Measurements from ENCODE around the gene PHF5A.

PHF5A gene

GRCh38 chr22:41448189-41448808, 20.2 kb downstream of the PHF5A start:
- in situ Hi-C loops (cut with MboI; ENCODE audit: low pct_unique_long_range_greater_than_20kb, low sequenced_read_pairs, unreplicated experiment): no loop called here
- TF ChIP-seq CTCF (IDR thresholded peaks at IDR 0.05; ENCODE audit: extremely low read depth, insufficient read depth, missing control alignments): no peak

GRCh38 chr22:41447435-41448188, 20.9 kb downstream of the PHF5A start:
- in situ Hi-C loops (cut with MboI; ENCODE audit: low pct_unique_long_range_greater_than_20kb, low sequenced_read_pairs, unreplicated experiment): no loop called here
- peak; percentile 55 for DNase-seq (ENCODE audit: low spot score)
- no peak for TF ChIP-seq CTCF (IDR thresholded peaks at IDR 0.05; ENCODE audit: extremely low read depth, insufficient read depth, missing control alignments)

More at GRCh38 chr22:41448189-41448808, 20.2 kb downstream of the PHF5A start:
- peak; percentile 91 for DNase-seq (ENCODE audit: low spot score)

- in situ Hi-C loops (cut with MboI; ENCODE audit: low pct_unique_long_range_greater_than_20kb, low sequenced_read_pairs, unreplicated experiment): no loop called here
- no peak for TF ChIP-seq CTCF (IDR thresholded peaks at IDR 0.05; ENCODE audit: extremely low read depth, insufficient read depth, missing control alignments)
- DNase-seq (ENCODE audit: low spot score): peak; percentile 86
Measured at GRCh38 chr22:41446639-41447434, 21.7 kb downstream of the PHF5A start, which contains the start of gene TOB2. Gene TOB2 (minus strand): TSS chr22:41446801. CDS start chr22:41437345, 9,456 bp downstream.

GRCh38 chr22:41446057-41446501, 22.4 kb downstream of the PHF5A start:
- in situ Hi-C loops (cut with MboI; ENCODE audit: low pct_unique_long_range_greater_than_20kb, low sequenced_read_pairs, unreplicated experiment): no loop called here
- no peak for TF ChIP-seq CTCF (IDR thresholded peaks at IDR 0.05; ENCODE audit: extremely low read depth, insufficient read depth, missing control alignments)
- no peak for DNase-seq (ENCODE audit: low spot score)

- TF ChIP-seq CTCF (IDR thresholded peaks at IDR 0.05; ENCODE audit: extremely low read depth, insufficient read depth, missing control alignments): no peak
- DNase-seq (ENCODE audit: low spot score): no peak
- in situ Hi-C loops (cut with MboI; ENCODE audit: low pct_unique_long_range_greater_than_20kb, low sequenced_read_pairs, unreplicated experiment): no loop called here
Measured at GRCh38 chr22:41445129-41446056, 23.1 kb downstream of the PHF5A start.
